VCaP (cell line): ENCODE results near the gene TTF2.

Source experiments
- H3K27ac ChIP-seq: fragments of 450-650 bp; 2 replicates; pipeline ENCODE4 v1.5.1; 2017
- TF ChIP-seq, protein P1 (sequence below): fragments of 450-650 bp; conservative IDR thresholded peaks from 2 replicates; pipeline ENCODE4 v1.5.1; 2017; ENCODE audit warnings: mild to moderate bottlenecking, moderate library complexity

Gene TTF2

DNA sequence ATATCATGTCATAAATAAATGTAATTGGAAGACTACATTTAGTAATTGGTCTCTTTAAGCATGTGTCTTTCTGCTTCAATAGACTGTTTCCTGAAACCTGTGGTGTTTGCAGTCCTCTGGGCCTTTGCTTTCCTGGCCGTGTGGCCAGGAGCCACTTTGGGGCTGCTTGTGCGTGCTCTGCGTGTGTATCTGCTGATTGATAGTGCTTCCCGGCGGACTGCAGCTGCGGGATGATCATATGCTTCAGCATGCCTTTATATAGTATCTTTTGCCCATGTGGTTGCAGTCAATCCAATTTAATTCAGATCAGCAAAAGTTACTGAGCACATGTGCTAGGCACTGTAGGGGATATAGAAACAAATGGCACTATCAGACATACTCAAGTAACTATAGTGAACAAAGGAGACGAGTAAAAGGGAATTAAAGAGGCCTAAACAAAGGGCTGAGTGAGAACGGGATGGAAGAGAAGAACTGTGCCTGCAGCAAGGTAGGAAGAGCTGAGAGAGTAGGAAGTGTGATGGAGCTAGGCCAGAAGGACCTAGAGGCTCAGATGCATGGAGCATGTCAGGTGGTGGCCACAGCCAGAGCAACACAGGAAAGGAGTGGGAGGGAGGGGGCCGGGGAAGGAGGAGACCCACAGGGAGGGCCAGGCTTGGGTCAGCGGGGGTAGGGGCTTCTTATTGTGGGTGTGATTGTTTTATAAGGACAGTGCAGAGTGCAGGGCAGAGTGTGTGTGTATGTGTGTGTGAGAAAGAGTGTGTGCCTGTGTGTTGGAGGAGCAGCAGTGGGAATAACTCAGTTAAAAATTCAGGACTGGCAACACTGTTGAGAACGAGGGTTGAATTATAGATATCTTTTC is 27.2 kb upstream of the TTF2 start:
- TF ChIP-seq, protein P1, sequence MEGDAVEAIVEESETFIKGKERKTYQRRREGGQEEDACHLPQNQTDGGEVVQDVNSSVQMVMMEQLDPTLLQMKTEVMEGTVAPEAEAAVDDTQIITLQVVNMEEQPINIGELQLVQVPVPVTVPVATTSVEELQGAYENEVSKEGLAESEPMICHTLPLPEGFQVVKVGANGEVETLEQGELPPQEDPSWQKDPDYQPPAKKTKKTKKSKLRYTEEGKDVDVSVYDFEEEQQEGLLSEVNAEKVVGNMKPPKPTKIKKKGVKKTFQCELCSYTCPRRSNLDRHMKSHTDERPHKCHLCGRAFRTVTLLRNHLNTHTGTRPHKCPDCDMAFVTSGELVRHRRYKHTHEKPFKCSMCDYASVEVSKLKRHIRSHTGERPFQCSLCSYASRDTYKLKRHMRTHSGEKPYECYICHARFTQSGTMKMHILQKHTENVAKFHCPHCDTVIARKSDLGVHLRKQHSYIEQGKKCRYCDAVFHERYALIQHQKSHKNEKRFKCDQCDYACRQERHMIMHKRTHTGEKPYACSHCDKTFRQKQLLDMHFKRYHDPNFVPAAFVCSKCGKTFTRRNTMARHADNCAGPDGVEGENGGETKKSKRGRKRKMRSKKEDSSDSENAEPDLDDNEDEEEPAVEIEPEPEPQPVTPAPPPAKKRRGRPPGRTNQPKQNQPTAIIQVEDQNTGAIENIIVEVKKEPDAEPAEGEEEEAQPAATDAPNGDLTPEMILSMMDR, result no peak
- no peak overlapping the region for H3K27ac ChIP-seq

DNA sequence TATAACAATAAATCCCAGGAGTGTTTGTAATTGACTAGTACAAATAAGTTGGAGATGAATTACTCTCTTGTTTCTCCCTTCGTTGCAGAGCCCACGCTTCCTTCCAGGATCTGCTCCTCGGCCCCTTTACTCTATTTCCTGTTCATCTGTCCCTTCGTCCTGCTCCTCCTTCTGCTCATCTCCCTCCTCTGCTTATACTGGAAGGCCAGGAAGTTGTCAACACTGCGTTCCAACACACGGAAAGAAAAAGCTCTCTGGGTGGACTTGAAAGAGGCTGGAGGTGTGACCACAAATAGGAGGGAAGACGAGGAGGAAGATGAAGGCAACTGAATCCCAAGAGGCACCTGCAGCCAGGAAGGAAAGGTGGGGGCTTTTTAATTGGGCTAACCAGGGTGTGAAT is 26.4 kb upstream of the TTF2 start:
- no peak overlapping the region for H3K27ac ChIP-seq
- TF ChIP-seq, protein P1, result no peak

DNA sequence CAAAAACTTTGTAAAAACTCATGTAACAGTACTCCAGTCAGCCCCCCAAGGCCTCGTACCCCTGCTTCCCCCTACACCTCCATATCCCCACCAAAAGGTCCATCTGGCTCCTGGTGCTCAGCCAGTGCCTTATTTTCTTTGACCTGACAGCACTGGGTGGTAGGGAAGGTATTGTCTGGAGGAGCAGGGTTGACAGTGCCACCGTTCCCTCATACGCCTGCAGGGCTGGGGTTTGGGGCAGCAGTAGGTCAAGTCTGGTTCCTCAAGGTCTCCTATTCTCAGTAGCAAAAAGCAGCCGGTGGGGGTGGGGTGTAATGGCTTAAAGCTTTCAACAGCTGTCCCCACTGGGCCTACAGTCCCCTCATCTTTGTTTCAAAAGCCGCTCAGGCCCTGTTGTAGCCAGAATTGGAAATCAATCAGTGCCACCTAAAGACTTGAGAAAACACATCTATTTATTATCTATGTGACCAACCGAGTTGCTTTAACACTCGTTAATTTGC is 25.3 kb upstream of the TTF2 start:
- no peak overlapping the region for H3K27ac ChIP-seq
- TF ChIP-seq, protein P1, result no peak

DNA sequence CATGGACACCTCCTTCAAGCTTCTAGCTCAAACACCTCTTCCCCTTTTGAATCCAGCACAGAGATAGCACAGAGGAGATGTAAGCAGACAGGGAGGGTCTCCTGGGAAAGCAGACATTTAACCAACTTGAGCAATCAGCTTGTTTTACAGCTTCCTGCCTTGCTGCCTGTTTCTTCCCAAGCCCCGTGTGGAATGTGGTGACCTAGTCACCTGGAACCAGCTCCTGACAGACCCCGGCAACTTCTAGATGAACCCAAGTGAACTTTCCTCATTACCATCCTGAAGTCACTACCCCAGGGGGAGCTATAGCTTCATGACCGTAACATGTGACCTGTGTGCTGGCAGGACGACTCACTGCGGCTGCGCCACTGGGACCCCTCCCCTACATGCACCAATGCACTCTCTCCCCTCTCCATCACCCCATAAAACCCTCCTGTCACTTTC is 24.1 kb upstream of the TTF2 start:
- no peak overlapping the region for H3K27ac ChIP-seq
- TF ChIP-seq, protein P1, result no peak

DNA sequence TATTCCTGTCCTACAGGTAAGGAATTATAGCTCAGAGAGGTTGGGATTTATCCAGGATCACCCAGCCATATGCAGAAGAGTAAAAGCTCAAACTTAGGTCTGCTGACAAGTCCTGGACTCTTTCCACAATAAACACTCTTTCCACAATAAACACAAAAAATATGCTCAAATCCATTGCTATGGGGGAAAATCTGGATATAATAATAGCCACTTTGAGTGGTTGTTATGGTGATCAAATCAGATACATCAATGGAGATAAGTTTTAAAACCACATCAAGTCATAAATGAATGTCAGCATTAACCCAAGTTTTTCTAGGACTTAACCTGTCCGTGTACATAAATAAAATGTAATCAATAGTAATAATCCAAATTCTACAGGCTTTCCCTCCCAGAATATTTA is 22.3 kb upstream of the TTF2 start:
- H3K27ac ChIP-seq, result no peak overlapping the region
- TF ChIP-seq, protein P1, result no peak

DNA sequence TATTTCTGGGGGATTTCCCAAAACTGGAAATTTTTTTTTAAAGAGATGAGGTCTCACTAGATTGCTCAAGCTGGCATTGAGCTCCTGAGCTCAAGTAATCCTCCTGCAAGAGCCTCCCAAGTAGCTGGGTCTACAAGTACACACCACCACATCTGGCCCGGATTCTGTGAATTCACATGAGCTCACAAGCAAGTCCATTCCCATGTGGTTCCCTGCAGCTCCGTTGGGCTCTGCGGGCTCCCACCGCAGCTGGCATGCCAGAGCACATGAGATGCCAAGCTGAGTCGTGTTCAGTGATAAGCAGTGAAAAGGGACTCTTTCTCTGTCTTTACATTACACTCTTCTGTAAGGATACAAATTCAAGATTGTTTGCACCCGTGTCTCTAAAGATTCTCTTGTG is 21.9 kb upstream of the TTF2 start:
- no peak overlapping the region for H3K27ac ChIP-seq

DNA sequence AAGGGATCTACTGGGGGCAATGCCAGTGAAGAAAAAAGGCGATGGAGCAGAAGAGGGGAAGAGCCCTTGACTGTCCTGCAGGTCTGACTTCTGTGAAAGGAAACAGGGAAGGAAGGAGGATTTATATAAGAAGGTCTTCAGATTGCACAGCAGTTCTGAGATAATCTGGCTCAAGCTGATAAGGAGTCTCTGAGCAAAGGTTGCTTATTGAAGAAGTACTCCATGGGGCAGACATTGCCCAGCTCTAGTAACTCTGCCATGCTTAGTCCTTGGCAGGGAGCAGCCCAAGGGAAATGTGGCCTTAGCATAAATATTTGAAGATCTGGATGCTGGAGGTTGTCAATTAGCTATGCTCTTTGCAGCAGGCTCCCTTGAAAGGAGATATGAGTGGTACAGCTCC is 15.9 kb upstream of the TTF2 start:
- H3K27ac ChIP-seq, result no peak overlapping the region
- TF ChIP-seq, protein P1, result no peak

More for the DNA sequence above, 21.9 kb upstream of the TTF2 start:
- TF ChIP-seq, protein P1, result no peak
